SIG-M5 treated with dmso at 0.1 percent for 504 hours (cell line): ENCODE results near the gene ARFGAP2.

Source experiments
- DNase-seq: peaks from one replicate; lab custom pipeline; 2025; ENCODE audit not compliant: unreplicated experiment; lab: John Stamatoyannopoulos, UW

ARFGAP2 gene

DNA sequence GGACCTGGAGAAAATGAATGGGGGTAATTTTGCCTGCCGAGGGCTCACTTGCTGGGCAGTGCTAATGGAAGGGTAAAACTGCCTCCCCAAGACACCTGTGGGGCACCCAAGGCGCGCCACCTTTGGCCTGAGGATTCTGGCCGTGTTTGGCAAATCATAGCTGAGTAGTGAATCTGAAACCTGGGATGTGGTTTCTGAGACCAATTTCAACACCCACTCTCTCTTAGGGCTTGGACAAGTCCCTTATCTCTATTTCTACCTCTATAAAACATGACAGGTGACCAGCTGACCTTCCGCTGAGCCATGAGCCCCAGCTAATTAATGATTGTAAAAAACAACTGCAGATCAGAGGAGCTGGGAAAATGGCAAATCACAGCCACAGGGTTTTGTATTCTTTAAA is 11.0 kb upstream of the ARFGAP2 start:
- no peak for DNase-seq

DNA sequence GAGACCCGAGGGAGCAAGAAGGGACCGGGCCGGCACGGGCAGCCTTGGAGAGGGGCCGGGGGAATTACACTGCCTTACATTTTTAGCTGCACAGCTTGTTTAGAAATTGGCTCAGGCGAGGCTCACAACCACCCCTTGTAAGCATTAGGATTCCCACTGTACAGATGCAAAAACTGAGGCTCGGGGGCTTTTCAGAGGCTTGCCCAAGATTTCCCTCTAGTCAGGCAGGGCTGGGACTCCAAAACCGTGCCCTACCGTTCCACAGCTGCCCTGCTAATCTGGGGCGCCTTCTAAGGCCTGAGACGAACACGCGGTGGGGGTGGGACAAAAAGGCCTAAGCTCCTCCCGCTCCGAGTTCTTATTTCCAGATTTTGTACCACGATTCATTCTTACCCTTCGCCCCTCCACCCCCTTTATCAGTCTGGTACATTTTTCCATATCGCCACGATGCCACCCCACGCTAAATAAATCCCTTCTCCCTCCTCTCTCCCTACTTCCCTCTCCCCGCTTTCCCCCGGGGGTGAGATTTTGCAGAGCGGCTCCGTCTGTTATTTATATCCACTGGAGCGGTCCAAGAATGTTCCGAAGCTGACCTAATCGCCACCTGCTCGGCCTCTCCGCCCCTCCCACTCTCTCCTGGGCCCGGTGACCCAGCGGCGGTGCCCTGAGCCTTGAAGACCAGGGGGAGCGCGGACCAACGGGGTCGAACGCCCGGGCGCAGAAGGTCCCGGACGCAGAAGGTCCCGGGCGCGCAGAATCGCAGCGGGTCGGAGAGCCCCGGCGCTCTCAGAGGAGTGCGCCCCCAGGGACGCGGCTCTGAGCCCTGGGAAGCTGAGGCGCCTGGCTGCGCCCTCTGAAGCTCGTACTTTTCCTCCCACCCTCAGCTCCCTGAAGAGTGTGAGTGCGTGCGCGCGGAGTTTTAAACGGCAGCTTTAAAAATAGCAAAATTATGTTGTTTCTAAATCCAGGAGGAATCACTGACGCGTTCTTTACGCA is 10.3 kb upstream of the ARFGAP2 start:
- peak; percentile 47 for DNase-seq

- peak; percentile 47 for DNase-seq
Observed at GRCh38 chr11:47186076-47186699, 9.5 kb upstream of the ARFGAP2 start, which contains the start of gene PACSIN3. Gene PACSIN3, minus strand, starts transcription at chr11:47186434. Its CDS starts 3,707 bp downstream, at chr11:47182727.

GRCh38 chr11:47185305-47186075 is 8.8 kb upstream of the ARFGAP2 start:
- DNase-seq = peak; percentile 18

DNA sequence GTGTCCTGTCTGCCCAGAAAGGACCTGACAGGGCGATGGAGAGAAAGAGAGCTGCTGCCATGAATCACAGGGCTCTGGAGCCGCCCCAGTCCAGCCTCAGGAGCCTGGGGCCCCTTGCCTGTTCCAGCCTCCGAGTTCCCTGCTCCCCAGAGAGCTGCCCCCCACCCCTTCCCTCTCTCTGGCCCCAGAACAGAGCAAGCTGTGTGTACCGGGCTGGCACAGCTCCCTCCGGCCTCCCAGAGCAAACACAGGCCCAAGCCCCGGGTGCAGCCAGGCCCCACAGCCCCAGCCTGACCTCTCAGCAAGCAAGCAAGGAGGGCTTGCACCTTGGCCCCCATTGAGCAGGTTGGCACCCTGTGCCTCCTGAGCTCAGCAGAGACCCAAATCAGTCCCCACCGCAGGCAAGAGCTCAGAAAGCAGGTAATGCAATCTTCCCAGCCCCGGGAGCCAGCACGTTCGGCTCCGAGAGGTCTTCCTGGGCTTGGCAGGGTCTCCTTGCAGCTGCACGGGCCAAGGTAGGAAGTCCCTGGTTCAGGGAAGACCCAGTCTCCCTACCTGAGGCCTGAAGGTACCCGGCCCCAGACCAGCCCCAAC is 8.1 kb upstream of the ARFGAP2 start:
- DNase-seq = no peak

DNA sequence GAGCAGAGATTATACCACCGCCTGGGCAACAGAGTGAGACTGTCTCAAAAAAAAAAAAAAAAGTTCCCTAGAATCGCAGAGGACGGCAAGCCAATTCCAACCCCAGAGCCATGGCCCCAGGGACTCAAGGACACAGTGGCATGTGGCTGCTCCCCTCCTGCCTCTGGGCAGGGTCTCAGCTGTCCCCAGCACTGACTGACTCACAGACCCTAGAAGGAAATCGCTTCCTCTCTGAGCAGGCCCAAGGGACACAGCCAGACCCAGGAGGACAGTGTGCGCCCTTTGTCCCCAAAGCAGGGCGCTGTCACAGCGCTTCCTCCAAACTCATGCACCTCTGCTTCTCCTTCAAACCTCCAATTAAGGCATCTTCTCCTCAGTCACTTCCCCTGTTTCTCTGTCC is 7.3 kb upstream of the ARFGAP2 start:
- DNase-seq = no peak

DNA sequence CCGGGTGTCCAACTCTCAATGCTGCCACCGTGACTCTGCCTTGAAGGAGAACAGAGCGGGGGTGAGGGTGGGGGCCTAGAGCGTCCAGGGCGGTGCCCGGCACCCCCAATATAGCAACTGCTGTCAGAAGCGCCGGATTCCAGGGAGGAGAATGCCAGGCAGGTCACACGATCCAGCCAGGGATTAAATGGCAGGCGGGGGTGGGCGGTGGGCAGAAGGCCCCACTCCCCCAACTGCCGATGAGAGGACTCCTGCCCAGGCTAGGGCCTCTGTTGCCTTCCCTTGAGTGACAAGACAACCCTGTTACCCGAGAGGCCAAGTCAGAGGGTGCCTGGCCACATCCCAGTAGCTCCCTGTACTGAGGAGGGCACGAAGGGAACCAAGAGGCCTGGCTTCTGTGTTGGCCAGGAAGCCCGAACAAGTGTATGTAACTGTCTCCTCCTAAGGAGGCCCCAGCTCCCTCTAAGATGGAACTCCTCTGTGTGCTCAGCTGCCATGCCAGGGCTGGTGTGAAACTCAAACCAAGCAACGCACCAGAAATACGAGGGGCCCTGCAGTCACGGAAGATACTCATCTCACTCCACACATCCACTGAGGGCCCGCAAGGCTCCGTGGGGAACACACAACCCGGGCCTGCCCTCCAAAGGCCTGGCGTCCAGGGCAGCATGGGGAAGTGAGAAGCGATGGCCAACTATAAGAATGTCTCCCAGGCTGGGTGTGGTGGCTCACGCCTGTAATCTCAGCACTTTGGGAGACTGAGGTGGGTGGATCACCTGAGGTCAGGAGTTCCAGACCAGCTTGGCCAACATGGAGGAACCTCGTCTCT is 6.6 kb upstream of the ARFGAP2 start:
- DNase-seq = no peak

DNA sequence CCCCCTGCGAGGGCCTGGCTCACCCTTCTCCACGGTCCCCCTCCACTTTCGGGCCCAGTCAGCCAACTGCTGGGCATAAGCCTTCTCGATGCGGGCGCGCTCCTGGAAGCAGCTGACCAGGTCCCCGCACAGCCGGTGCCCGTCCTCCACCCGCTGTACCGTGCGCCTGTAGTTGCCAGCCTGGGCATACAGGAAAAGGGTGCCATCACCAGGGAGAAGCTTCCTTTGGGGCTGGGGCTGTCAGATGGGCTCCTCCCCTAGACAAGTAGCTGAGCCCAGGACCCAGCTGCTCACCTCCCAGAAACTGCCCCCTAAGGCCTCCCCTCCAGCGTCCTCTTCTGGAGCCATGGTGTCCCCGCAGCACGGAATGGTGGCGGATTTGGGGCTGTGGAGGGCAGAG is 5.7 kb upstream of the ARFGAP2 start:
- DNase-seq = no peak

DNA sequence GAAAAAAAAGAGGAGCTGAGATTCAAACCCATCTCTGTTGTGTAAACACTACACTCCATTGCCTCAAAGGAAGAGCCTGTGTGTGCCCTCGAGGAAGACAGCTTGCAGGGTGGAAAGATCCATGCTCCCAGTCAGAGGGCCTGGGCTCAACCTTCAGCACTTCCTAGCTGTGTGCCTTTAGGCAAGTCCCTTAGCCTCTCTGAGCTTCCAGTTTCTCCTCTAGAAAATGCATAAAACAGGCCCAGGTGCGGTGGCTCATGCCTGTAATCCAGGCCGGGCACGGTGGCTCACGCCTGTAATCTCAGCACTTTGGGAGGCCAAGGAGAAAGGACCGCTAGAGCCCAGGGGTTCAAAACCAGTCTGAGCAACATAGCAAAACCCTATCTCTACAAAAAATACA is 4.6 kb upstream of the ARFGAP2 start:
- no peak for DNase-seq

GRCh38 chr11:47180006-47180787 is 3.5 kb upstream of the ARFGAP2 start:
- DNase-seq = no peak

DNA sequence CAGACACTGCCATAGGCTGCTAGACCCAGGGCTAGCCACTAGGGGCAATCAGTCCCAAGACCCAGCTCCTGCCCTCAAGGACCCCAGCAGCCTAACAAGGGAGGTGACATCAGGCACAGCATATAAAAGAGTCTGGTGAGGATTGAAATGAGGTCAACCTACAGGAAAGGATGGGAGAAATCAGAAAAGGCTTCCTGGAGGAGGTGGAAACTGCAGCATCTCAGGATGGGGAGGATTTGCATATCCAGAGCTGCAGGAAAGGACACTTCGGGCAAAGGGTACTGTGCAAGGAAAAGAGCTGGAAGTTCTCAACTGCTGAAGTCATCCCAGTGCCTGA is 2.9 kb upstream of the ARFGAP2 start:
- DNase-seq = peak; percentile 52

- DNase-seq = no peak
Observed at GRCh38 chr11:47178737-47179654, 2.3 kb upstream of the ARFGAP2 start.

DNA sequence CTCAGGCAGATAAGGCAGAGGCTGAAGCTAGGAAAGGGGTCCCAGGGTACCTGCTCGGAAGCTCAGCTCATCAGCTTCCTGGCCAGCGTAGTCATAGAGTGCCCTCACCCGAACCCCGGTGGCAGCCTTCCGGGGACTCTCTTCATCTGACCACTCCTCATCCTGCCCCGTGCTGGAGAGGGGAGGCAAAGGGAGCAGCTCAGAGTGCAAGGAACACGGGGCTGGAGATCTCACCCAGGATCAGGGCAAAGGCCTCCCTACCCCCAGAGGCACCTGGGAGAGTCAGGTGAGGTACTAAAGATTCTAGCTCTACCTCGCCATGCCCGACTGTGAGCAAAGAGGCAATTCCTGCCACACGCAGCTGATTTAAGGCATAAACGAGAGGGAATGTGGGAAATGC is 1.6 kb upstream of the ARFGAP2 start:
- no peak for DNase-seq

DNA sequence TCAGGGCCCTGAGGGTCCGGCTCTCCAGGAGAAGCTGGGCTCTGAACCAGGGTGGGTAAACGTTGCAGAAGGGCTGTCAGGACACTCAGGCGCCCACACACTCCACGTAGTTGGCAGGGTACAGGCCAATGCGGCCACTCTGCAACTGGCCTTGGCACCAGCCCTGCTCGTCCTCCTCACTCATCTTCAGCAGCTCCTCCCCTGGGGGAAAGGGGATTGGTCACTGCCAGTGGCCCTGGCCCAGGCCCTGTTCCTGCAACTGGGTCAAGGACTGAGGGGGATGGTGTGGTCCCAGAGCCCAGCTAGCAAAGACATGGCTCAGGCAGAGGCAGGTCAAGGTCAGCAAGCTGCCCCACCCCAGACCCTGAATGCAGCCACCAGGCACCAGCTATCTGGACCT is 1.2 kb upstream of the ARFGAP2 start:
- no peak for DNase-seq

GRCh38 chr11:47177229-47177845 is 658 bp upstream of the ARFGAP2 start:
- peak; percentile 80 for DNase-seq

- peak; percentile 40 for DNase-seq
Observed at GRCh38 chr11:47175746-47176327, 842 bp downstream of the ARFGAP2 start.

- DNase-seq = no peak
Observed at GRCh38 chr11:47172740-47173336, 3.8 kb downstream of the ARFGAP2 start.
